Measurements from ENCODE around the gene FNDC3B.
A peak's percentile ranks its signal among the peaks of the same experiment; 100 is the strongest.

FNDC3B gene

GRCh38 chr3:172274906-172275305 lies 235.5 kb downstream of the FNDC3B start:
- no peak overlapping the region for H3K4me3 ChIP-seq (replicated peaks; ENCODE audit: low read depth, low read length)
- no peak for DNase-seq (ENCODE audit: low read depth)
- TF ChIP-seq CTCF (IDR thresholded peaks at IDR 0.05; ENCODE audit: low read length, missing control alignments): no peak

GRCh38 chr3:172275586-172275985 lies 236.2 kb downstream of the FNDC3B start:
- H3K4me3 ChIP-seq (replicated peaks; ENCODE audit: low read depth, low read length): no peak overlapping the region
- DNase-seq (ENCODE audit: low read depth): no peak
- no peak for TF ChIP-seq CTCF (IDR thresholded peaks at IDR 0.05; ENCODE audit: low read length, missing control alignments)

GRCh38 chr3:172276103-172276502 lies 236.7 kb downstream of the FNDC3B start:
- H3K4me3 ChIP-seq (replicated peaks; ENCODE audit: low read depth, low read length): no peak overlapping the region
- peak; percentile 3 for TF ChIP-seq CTCF (IDR thresholded peaks at IDR 0.05; ENCODE audit: low read length, missing control alignments)
- DNase-seq (ENCODE audit: low read depth): no peak

GRCh38 chr3:172277151-172277652 lies 237.8 kb downstream of the FNDC3B start:
- H3K4me3 ChIP-seq (replicated peaks; ENCODE audit: low read depth, low read length): no peak overlapping the region
- TF ChIP-seq CTCF (IDR thresholded peaks at IDR 0.05; ENCODE audit: low read length, missing control alignments): no peak
- DNase-seq (ENCODE audit: low read depth): no peak

- no peak for TF ChIP-seq CTCF (IDR thresholded peaks at IDR 0.05; ENCODE audit: low read length, missing control alignments)
- no peak overlapping the region for H3K4me3 ChIP-seq (replicated peaks; ENCODE audit: low read depth, low read length)
- DNase-seq (ENCODE audit: low read depth): no peak
These were observed 239.8 kb downstream of the FNDC3B start for GRCh38 chr3:172279191-172279640.

- no peak overlapping the region for H3K4me3 ChIP-seq (replicated peaks; ENCODE audit: low read depth, low read length)
- no peak for DNase-seq (ENCODE audit: low read depth)
- TF ChIP-seq CTCF (IDR thresholded peaks at IDR 0.05; ENCODE audit: low read length, missing control alignments): no peak
These were observed 240.6 kb downstream of the FNDC3B start for GRCh38 chr3:172279974-172280373.

GRCh38 chr3:172280406-172281051 lies 241.2 kb downstream of the FNDC3B start:
- peak; percentile 85 for DNase-seq (ENCODE audit: low read depth)
- no peak for TF ChIP-seq CTCF (IDR thresholded peaks at IDR 0.05; ENCODE audit: low read length, missing control alignments)
- H3K4me3 ChIP-seq (replicated peaks; ENCODE audit: low read depth, low read length): no peak overlapping the region
